GM23248 (cell line): ENCODE data around the gene NIPBL. TPM values are rescaled to one million over a fixed set of nuclear protein-coding genes. Genes with fewer than 3 reads are reported as not detected.
"Not testable (repeated sequence)": the region's sequence is repeated elsewhere in the genome, so short reads cannot be mapped to it uniquely, and the experiment has no call there.

Experiments used
- DNase-seq: peaks from one replicate; pipeline ENCODE4 v3.0.0-alpha.2; 2015
- H2AFZ ChIP-seq: fragments of 200-600 bp; sonication (generic); 2 replicates; pipeline ENCODE4 v1.6.1; 2016; ENCODE audit warnings: antibody characterized with exemption
- H3F3A ChIP-seq: fragments of 200-600 bp; sonication (generic); 2 replicates; pipeline ENCODE4 v1.6.1; 2016; ENCODE audit warnings: mild to moderate bottlenecking, antibody characterized with exemption, mixed run types; ENCODE audit not compliant: insufficient read depth
- H3K27ac ChIP-seq: fragments of 200-600 bp; sonication (generic); 2 replicates; pipeline ENCODE4 v1.5.1; 2016; ENCODE audit warnings: mild to moderate bottlenecking
- H3K27me3 ChIP-seq: fragments of 200-600 bp; sonication (generic); replicated peaks from 2 replicates; pipeline ENCODE4 v1.6.1; 2016; ENCODE audit warnings: mild to moderate bottlenecking; ENCODE audit not compliant: insufficient read depth
- H3K36me3 ChIP-seq: fragments of 200-600 bp; sonication (generic); 2 replicates; pipeline ENCODE4 v1.6.1; 2016; ENCODE audit warnings: low read depth, mild to moderate bottlenecking
- H3K4me1 ChIP-seq: fragments of 200-600 bp; sonication (generic); 2 replicates; pipeline ENCODE4 v1.6.1; 2016; ENCODE audit warnings: mild to moderate bottlenecking; ENCODE audit not compliant: insufficient read depth
- H3K4me2 ChIP-seq: fragments of 200-600 bp; sonication (generic); one replicate; pipeline ENCODE4 v1.6.1; 2016; ENCODE audit warnings: mild to moderate bottlenecking; ENCODE audit not compliant: unreplicated experiment
- H3K4me3 ChIP-seq: fragments of 200-600 bp; sonication (generic); 2 replicates; pipeline ENCODE4 v1.5.1; 2016; ENCODE audit warnings: mild to moderate bottlenecking
- H3K79me2 ChIP-seq: fragments of 200-600 bp; sonication (generic); 2 replicates; pipeline ENCODE4 v1.6.1; 2016; ENCODE audit warnings: mild to moderate bottlenecking; ENCODE audit not compliant: insufficient read depth
- H3K9ac ChIP-seq: fragments of 200-600 bp; sonication (generic); 2 replicates; pipeline ENCODE4 v1.6.1; 2016; ENCODE audit warnings: mild to moderate bottlenecking
- H3K9me2 ChIP-seq: fragments of 200-600 bp; sonication (generic); 2 replicates; pipeline ENCODE4 v1.6.1; 2016; ENCODE audit warnings: mixed run types, mild to moderate bottlenecking, moderate library complexity; ENCODE audit not compliant: insufficient read depth
- H3K9me3 ChIP-seq: fragments of 200-600 bp; sonication (generic); one replicate; pipeline ENCODE4 v1.6.1; 2017; ENCODE audit warnings: low read depth
- H4K20me1 ChIP-seq: fragments of 200-600 bp; sonication (generic); 2 replicates; pipeline ENCODE4 v1.6.0; 2016; ENCODE audit not compliant: insufficient read depth
- EZH2 ChIP-seq: fragments of 200-600 bp; sonication (generic); IDR thresholded peaks from 2 replicates; pipeline ENCODE4 v1.6.1; 2018; ENCODE audit warnings: antibody characterized with exemption, mild to moderate bottlenecking; ENCODE audit not compliant: insufficient read depth, poor library complexity, severe bottlenecking
- EZH2phosphoT487 ChIP-seq: fragments of 200-600 bp; sonication (generic); IDR thresholded peaks from 2 replicates; pipeline ENCODE4 v1.6.1; 2018; ENCODE audit warnings: antibody characterized with exemption, moderate library complexity, mild to moderate bottlenecking, low read depth; ENCODE audit not compliant: insufficient read depth
- WGBS, 2 experiments: methylation state at CpG; one replicate each; pipeline ENCODE4 v1.1.6; 2015 to 2017; ENCODE audit warnings: low lambda C conversion rate in 2 of 2, low coverage in 1 of 2; ENCODE audit errors: missing lambda C conversion rate in 2 of 2; 5-methylcytosine and 5-hydroxymethylcytosine counted together
- in situ Hi-C: fragments of 300-500 bp; cut with MboI; formaldehyde crosslinking; loops from 2 replicates; pipeline ENCODE4 v1.15.0; 2020
- polyA plus RNA-seq: library from polyadenylated mRNA; unstranded; fragments of >200 nt; fragmentation: Nextera tagmentation; extraction: Ambion mirVana; gene quantifications from 2 replicates; pipeline ENCODE4 v1.2.1, GENCODE V29; 2016
- total RNA-seq: library from RNA; depleted of rRNA; stranded (reverse); fragments of >200 nt; shearing (Covaris generic); gene quantifications from 2 replicates; pipeline ENCODE4 v1.2.3, GENCODE V29; 2014

NIPBL gene
- total and polyA plus RNA-seq, 2 experiments from 2014 or later, result 12.5 to 15.7 TPM

- Histone ChIP-seq H3K36me3 (peaks cover 16% of the 10 kb centered on the region), H2AFZ (no peak overlapping the region), H4K20me1 (no peaks in the 10 kb centered on the region), H3K79me2 (no peaks in the 10 kb centered on the region), H3K27me3 (no peaks in the 10 kb centered on the region), H3K4me2 (no peak overlapping the region), H3K9me2 (no peaks in the 10 kb centered on the region), H3K4me1 (peaks cover 24% of the 10 kb centered on the region), H3K4me3 (no peak overlapping the region), H3K9ac (no peak overlapping the region), H3F3A (peaks cover 39% of the 10 kb centered on the region), H3K27ac (no peak overlapping the region), H3K9me3 (no peaks in the 10 kb centered on the region)
- 21 to 24% methylated on average over 3 of the region's 3 CpGs for WGBS, 2 experiments
- no peak for TF ChIP-seq EZH2
- no peak for TF ChIP-seq EZH2phosphoT487
- no peak for DNase-seq
- in situ Hi-C loops, result no loop called here
Measured at GRCh38 chr5:37075399-37075950, 198.9 kb downstream of the NIPBL start.

GRCh38 chr5:37077146-37077545 lies 200.6 kb downstream of the NIPBL start:
- DNase-seq, result no peak
- no peaks in the 10 kb centered on the region for H3K9me3 ChIP-seq
- no peak overlapping the region for H3K9ac ChIP-seq
- H3F3A ChIP-seq, result peaks cover 23% of the 10 kb centered on the region
- peaks cover 16% of the 10 kb centered on the region for H3K36me3 ChIP-seq
- H2AFZ ChIP-seq, result no peak overlapping the region
- H3K27me3 ChIP-seq, result no peaks in the 10 kb centered on the region
- WGBS, 2 experiments, result 93 to 97% methylated on average over 1 of the region's 1 CpG
- in situ Hi-C loops, result no loop called here
- H3K9me2 ChIP-seq, result no peaks in the 10 kb centered on the region
- no peak overlapping the region for H3K27ac ChIP-seq
- TF ChIP-seq EZH2 (no peak), EZH2phosphoT487 (no peak)
- no peak overlapping the region for H3K4me2 ChIP-seq
- no peak overlapping the region for H3K4me3 ChIP-seq
- H3K79me2 ChIP-seq, result no peaks in the 10 kb centered on the region
- H4K20me1 ChIP-seq, result no peaks in the 10 kb centered on the region
- peaks cover 10% of the 10 kb centered on the region; the same call in 1 of the 2 replicates for H3K4me1 ChIP-seq

GRCh38 chr5:37080697-37081096 lies 204.1 kb downstream of the NIPBL start:
- no peak overlapping the region for H3K27ac ChIP-seq
- H3K4me3 ChIP-seq, result no peak overlapping the region
- no peak overlapping the region for H3K4me2 ChIP-seq
- DNase-seq, result no peak
- H4K20me1 ChIP-seq, result no peaks in the 10 kb centered on the region
- H3K4me1 ChIP-seq, result no peaks in the 10 kb centered on the region
- H3K9ac ChIP-seq, result no peak overlapping the region
- WGBS, 2 experiments, result 85 to 95% methylated on average over 3 of the region's 3 CpGs
- H3K9me3 ChIP-seq, result no peaks in the 10 kb centered on the region
- no peaks in the 10 kb centered on the region for H3K9me2 ChIP-seq
- no peaks in the 10 kb centered on the region for H3K79me2 ChIP-seq
- H3K36me3 ChIP-seq, result peaks cover 16% of the 10 kb centered on the region
- no peaks in the 10 kb centered on the region for H3F3A ChIP-seq
- TF ChIP-seq EZH2, result no peak
- no peak for TF ChIP-seq EZH2phosphoT487
- in situ Hi-C loops, result no loop called here
- H3K27me3 ChIP-seq, result no peaks in the 10 kb centered on the region
- no peak overlapping the region for H2AFZ ChIP-seq

- in situ Hi-C loops, H3K9me2 ChIP-seq, H3K79me2 ChIP-seq, H2AFZ ChIP-seq, DNase-seq, H3K4me2 ChIP-seq, H3K9ac ChIP-seq, H3F3A ChIP-seq, H3K27ac ChIP-seq, H3K4me1 ChIP-seq, H3K27me3 ChIP-seq, H3K4me3 ChIP-seq, H4K20me1 ChIP-seq, H3K9me3 ChIP-seq: not testable (repeated sequence)
- WGBS, 2 experiments, result 36 to 45% methylated on average over 2 of the region's 2 CpGs
- H3K36me3 ChIP-seq, result peaks cover 16% of the 10 kb centered on the region
Measured at GRCh38 chr5:37082977-37083376, 206.4 kb downstream of the NIPBL start.

- DNase-seq, H3K4me1 ChIP-seq, H3K9ac ChIP-seq, H3K9me2 ChIP-seq, H3K27me3 ChIP-seq, H3K79me2 ChIP-seq, H3K4me3 ChIP-seq, H4K20me1 ChIP-seq, H3K36me3 ChIP-seq, H3K4me2 ChIP-seq, H3K9me3 ChIP-seq, H3F3A ChIP-seq, in situ Hi-C loops, H2AFZ ChIP-seq, H3K27ac ChIP-seq: not testable (repeated sequence)
- 15 to 29% methylated on average over 1 of the region's 1 CpG for WGBS, 2 experiments
Measured at GRCh38 chr5:37086026-37086425, 209.5 kb downstream of the NIPBL start.
